HG03457 (cell line): ENCODE measurements around the gene PNPLA4.

ENCODE experiments used
- ATAC-seq: cut with Tn5 transposase; IDR thresholded peaks from one replicate; pipeline ENCODE4 v1.9.1; 2021; ENCODE audit warnings: moderate number of reproducible peaks; ENCODE audit not compliant: unreplicated experiment

PNPLA4 gene

DNA sequence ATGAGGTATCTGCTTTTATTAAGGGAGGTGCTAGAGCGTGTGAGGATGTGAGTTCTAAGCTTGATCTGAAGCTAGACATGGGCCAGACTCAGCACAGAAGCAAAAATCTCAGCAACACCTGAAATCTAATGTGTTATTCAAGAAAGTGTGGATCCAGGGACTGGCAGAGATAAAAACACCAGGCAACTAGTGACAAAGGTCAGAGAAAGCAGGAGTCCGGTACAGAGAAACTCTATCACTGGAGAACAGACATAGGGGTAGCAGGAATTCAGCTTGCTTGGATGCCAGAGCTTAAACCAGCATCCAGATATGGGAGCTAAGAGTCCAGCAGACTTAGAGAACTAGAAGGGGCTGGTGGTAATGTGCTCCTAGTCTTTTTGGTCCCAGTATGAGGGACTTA, 50.3 kb downstream of the PNPLA4 start:
- ATAC-seq = no peak

GRCh38 chrX:7872042-7872441, 55.2 kb downstream of the PNPLA4 start:
- no peak for ATAC-seq

DNA sequence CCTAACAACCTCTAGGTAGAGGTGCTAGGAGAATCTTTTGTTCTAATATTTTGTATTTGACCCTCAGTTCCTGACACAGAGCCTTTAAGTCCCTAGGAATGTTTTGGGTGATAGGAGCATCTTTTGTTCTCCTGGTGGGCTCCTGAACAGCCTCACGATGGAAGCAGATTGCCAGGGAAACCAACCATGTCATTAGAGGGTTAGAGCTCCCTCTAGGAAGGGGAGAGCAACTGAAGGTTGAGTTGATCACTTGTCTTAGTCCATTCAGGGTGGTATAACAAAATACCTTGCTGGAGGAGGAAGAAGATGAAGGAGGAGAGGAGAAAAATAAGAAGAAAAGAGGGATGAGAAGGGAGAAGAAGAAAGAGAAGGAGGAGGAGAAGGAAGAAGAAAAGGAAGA, 75.0 kb downstream of the PNPLA4 start:
- no peak for ATAC-seq
